ENCODE results near the gene CNOT2. TPM values are rescaled to one million over a fixed set of nuclear protein-coding genes. Genes with fewer than 3 reads are reported as not detected.
"Not testable (repeated sequence)": the region's sequence is repeated elsewhere in the genome, so short reads cannot be mapped to it uniquely, and the experiment has no call there.

The CNOT2 gene
- polyA plus RNA-seq, 4 donors, result 103 to 140 (median 124) TPM

DNA sequence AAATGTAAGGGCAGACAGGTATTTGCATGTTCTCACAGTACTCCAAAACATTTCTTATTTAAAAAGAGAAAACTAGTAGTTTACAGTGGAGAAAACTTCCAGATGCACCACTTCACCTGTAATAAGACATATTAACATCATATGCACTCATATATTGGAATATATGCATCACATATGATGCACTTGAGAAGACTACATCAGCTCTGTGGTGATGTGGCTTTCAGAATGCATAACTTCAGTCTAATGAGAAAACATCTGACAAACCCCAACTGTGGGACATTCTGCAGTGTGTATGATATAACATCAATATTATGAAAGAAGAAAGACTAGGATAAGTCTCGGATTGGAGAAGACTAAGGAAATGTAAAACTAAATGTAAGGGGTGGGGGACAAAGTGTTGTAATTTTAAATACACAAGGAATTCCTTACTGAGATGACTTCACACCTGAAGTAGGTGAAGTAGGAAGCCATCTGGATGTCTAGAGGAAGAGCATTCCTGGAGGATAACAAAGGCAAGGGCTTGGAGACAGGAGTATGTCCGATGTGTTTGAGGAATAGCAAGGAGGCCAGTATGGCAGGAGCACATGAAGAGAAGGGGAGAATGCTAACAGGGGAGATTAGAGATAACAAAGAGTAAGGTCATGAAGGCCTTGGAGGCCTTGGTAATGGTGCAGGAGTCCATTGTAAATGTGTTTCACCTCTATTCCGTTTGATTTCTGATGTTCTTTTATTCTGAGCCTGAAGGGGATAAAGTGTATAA, 49.0 kb downstream of the CNOT2 start:
- DNase-seq (ENCODE audit: low read depth in 4 of 4, low spot score in 3 of 4), result no peak

DNA sequence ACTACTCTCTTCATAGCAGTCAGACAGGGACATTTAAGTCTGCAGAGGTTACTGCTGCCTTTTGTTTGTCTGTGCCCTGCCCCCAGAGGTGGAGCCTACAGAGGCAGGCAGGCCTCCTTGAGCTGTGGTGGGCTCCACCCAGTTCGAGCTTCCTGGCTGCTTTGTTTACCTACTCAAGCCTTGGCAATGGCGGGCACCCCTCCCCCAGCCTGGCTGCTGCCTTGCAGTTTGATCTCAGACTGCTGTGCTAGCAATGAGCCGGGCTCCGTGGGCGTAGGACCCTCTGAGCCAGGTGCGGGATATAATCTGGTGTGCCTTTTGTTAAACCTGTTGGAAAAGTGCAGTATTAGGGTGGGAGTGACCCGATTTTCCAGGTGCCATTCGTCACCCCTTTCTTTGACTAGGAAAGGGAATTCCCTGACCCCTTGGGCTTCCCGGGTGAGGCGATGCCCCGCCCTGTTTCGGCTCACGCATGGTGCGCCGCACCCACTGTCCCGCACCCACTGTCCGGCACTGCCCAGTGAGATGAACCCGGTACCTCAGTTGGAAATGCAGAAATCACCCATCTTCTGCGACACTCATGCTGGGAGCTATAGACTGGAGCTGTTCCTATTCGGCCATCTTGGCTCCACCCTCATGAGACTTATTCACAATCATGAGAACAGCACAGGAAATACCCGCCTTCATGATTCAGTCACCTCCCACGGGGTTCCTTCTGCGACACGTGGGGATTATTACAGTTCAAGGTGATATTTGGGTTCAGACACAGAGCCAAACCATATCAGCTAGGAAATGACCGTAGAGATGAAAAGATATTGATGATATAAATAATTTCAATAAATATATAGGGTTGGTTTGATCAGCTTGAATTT, 61.7 kb downstream of the CNOT2 start:
- not testable (repeated sequence) for DNase-seq (ENCODE audit: low read depth in 4 of 4, low spot score in 3 of 4)

DNA sequence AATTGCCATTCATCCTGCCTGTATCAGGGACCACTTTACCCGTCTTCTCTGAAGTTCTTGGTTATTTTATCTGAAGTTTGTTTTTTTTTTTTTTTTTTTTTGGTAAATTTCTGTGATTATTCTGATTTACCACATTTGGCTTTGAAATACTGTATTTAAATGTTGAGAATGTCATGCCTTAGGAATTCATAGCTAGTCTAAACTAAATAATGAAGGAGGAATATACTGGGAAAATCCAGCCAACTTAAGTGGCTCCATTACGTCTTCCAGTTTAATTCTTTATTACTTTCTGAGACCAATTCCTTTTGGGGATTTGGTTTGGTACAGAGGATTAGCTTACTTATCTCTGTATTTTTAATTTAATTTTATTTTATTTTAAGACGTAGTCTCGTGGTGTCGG, 62.6 kb downstream of the CNOT2 start:
- DNase-seq (ENCODE audit: low read depth in 4 of 4, low spot score in 3 of 4), result no peak

DNA sequence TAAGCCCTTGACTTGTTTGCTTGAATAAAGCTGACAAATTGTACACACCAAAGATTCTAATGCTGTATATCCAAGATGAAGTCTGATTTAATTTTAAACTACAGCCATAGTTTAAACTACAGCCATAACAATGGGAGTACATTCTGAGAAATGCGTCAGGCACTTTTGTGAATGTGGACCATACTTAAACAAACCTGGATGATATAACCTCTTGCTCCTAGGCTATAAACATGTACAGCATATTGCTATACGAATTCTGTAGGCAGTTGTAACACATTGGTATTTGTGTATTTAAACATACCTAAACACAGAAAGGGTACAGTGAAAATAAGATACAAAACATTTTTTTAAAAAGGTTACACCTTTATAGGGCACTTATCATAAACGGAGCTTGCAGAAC, 63.4 kb downstream of the CNOT2 start:
- DNase-seq (ENCODE audit: low read depth in 4 of 4, low spot score in 3 of 4), result no peak

DNA sequence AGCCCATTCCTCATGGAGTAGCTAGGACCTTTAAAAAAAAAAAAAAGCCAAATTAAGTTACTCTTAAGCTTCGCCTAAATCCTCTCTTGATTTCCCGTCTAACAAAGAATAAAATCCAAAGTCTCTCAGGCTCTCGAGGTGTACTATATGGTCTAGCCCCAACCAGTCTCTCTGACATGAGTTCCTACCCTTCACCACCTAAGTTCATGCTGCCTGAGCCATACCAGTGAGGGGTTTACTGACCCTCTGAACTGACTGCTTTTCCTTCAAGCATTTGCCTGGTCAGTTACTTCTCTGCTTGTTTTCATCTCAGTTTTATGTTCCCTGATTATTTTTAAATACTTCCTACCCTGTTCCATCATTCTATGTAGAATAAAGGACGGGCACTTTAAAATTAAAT, 64.6 kb downstream of the CNOT2 start:
- no peak for DNase-seq (ENCODE audit: low read depth in 4 of 4, low spot score in 3 of 4)

DNA sequence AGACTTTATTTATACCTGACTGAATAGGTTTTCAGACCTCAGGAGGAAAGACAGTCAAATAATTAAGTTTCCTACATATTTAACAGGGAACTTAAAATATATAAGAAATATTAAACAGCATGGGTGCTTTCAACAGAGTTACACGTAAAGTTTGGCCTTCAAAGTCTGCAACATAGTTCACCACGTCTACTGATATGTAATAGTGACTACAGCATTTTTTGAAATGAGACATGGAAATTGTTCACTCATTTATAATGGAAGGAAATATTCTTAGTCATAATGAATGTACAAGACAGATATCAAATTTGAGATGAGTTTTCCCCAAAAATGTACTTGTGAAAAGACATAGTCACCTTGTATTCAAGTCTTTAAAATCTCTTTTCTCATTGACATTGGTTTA, 66.1 kb downstream of the CNOT2 start:
- DNase-seq (ENCODE audit: low read depth in 4 of 4, low spot score in 3 of 4), result no peak

DNA sequence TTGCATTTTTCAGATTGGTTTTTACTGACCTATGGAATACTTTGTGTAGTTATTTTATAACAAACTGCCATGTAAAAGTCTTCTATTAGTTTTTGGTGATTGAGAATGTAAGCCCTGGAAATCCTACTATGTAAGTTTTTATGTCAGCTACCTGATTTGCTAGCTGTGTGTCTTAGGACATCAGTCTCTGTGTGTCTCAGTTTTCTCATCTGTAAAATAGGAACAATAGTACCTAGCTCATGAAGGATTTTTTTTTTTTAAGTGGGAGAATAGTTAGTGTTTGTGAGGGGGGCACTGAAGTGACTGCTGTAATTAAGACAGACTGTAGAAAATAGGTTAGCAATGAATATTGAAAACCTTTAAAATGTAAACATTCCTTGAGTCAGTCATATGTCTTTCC, 70.9 kb downstream of the CNOT2 start:
- DNase-seq (ENCODE audit: low read depth in 4 of 4, low spot score in 3 of 4), result no peak

DNA sequence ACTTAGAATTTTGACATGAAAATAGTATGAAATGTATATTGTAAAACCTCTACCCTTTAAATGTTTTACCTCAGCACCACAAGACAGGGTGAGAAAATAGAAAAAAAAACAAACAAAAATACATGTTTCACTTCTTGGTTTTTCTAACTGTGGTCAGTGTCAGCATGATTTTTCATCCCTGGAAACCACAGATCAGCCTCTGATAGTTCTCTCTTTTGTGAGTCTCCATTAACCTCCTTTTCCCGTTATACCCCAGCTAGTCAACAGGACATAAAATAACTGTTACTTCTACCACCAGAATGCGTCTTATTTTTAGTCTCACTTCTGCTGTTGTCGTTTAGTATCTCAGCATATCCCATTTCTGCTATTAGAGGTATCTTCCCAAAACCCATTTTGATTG, 74.5 kb downstream of the CNOT2 start:
- DNase-seq (ENCODE audit: low read depth in 4 of 4, low spot score in 3 of 4), result no peak

DNA sequence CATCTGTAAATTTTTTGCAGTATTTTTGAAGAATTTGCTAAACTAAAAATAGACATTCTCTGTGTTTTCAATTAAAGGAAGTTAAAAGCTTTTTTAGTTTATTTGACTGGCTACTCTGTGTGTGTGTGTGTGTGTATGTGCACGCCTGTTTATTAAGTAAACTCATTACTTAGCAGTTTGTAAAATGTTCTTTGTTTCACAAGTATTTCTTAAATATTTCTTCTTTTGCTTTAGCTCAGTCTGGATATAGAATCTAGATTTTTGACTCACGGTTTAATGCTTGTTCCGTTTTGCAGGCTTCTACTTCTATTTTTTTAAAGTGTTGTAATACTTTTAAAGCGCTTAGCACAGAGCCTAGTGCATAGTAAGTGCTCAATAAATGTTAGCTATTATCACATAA, 76.4 kb downstream of the CNOT2 start:
- no peak for DNase-seq (ENCODE audit: low read depth in 4 of 4, low spot score in 3 of 4)

DNA sequence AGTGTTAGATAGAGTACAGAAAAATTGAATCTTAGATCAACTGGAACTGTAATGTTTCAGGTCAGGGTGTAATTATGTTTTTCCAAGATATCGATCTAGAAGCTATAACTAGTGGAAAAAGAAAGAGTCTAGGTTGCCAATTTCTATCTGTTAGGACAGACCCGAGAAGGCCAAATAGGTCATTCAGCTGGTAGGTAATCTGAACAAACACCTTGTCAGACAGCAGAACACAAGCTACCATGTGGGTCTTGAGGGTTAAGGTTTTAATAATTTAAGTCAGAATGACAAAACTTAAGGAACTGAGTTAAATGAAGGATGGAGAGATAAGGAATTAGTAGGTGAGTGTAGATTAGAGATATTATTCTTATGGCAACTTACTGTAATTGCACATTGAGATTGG, 78.0 kb downstream of the CNOT2 start:
- no peak for DNase-seq (ENCODE audit: low read depth in 4 of 4, low spot score in 3 of 4)

DNA sequence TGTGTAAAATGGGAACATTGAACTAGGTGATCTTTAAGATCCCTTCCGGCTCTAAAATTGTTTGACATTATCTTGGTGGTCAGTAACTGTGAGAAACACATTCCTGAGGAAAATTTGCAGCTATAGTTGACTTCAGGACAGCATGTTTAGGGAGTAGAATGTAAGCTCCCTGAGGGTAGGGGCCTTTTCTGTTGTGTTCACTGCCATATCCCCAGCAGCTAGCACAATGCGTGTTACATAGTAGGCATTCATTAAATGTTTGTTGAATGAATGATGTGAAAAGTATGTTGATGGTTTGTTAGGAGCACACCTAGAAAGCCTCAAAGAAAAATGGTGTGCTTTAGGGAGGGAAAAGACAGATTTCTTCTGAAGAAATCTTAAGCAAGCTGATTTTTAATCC, 84.3 kb downstream of the CNOT2 start:
- DNase-seq (ENCODE audit: low read depth in 4 of 4, low spot score in 3 of 4), result no peak

DNA sequence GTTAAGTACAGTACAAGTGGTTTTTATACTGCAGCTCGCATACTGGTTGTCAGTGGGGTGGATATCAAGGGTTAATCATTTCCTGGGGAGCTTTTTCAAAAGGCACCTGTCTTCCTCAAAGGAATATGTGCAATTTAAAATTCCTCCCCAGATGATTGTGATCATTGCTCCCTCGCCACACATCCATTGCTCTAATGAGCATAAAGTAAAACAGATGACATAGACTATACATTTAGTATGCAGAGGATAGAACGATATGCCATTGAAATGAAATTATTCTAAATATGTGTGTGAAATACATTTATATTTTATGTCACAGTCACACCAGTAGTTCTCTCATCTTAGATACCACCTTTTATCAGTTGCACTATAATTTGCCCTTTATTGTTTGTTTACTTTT, 86.5 kb downstream of the CNOT2 start:
- DNase-seq (ENCODE audit: low read depth in 4 of 4, low spot score in 3 of 4), result no peak

DNA sequence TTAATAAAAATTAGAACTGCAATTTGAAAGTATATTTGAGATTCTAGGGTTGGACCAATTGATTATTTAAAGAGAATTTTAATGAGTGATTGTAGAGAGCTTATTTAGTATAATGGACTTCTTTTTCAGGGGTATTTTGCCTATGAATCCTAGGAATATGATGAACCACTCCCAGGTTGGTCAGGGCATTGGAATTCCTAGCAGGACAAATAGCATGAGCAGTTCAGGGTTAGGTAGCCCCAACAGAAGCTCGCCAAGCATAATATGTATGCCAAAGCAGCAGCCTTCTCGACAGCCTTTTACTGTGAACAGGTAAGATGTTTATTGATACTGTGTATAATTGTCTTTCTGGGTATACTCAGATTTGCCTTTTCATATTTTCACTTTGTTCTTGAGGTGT, 86.9 kb downstream of the CNOT2 start:
- no peak for DNase-seq (ENCODE audit: low read depth in 4 of 4, low spot score in 3 of 4)

DNA sequence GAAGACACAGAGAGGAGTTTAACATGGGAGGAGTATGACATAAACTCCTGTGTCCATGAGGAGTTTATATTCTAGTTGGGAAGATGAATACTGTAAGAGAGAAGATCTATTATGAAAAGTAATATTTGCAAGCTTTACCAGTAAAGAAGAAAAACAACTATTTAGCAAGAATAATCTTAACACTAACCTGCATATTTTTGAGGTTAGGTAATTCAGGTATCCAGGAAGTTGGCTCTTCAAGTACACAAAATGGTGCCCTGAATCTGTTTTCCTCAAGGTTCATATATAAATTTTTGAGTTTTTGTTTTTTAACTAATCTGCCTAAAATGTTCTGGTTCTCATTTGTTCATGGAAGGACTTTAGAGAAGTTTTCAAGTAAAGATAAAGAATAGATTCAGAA, 89.0 kb downstream of the CNOT2 start:
- DNase-seq (ENCODE audit: low read depth in 4 of 4, low spot score in 3 of 4), result no peak

DNA sequence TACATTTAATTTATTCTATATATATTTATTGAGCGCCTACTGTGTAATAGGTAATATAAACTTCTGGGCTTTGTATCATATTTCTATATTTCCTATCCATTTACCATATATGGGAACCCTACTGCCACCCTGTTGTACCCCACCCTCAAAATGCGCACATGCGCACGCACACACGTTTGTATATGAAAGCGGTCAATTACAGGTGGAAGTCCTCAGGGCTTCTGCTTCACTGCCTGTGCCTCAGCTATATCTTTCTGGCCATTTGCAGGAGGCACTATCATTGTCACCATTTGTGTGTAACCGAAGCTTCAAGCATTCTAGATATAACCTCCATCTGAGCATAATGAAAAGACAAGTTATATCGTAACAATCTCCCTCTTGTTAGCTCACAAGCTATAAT, 91.5 kb downstream of the CNOT2 start:
- DNase-seq (ENCODE audit: low read depth in 4 of 4, low spot score in 3 of 4), result no peak

DNA sequence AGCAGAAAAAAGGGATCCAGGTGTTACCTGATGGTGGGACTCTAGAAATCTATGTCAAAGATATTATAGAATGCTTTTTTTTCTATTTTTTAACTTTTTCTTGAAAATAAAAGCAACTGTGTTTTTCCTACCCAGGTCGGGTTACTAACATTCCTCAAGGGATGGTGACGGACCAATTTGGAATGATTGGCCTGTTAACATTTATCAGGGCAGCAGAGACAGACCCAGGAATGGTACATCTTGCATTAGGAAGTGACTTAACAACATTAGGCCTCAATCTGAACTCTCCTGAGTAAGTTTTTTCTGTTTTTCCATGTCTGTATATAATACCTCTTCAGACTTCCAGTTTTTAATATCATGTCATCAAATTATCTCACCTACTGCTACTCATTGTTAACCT, 95.3 kb downstream of the CNOT2 start:
- DNase-seq (ENCODE audit: low read depth in 4 of 4, low spot score in 3 of 4), result no peak

DNA sequence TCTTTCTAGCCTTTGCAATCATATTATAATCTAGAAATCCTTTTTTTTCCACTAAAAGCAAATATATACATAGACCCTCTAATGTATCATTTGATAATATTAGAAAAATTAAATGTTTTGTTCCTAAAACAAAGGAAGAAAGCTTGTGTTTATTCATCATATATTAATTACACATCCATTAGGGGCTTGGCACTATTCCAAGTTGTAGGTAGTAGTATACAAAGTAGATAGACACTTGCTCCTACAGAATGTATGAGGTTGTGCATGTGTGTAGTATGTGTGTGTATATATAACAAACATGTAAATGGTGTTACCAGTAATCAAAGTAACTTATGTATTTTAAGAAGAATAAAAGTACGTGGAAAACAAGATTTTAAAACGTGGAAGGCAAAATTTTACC, 107.8 kb downstream of the CNOT2 start:
- no peak for DNase-seq (ENCODE audit: low read depth in 4 of 4, low spot score in 3 of 4)

DNA sequence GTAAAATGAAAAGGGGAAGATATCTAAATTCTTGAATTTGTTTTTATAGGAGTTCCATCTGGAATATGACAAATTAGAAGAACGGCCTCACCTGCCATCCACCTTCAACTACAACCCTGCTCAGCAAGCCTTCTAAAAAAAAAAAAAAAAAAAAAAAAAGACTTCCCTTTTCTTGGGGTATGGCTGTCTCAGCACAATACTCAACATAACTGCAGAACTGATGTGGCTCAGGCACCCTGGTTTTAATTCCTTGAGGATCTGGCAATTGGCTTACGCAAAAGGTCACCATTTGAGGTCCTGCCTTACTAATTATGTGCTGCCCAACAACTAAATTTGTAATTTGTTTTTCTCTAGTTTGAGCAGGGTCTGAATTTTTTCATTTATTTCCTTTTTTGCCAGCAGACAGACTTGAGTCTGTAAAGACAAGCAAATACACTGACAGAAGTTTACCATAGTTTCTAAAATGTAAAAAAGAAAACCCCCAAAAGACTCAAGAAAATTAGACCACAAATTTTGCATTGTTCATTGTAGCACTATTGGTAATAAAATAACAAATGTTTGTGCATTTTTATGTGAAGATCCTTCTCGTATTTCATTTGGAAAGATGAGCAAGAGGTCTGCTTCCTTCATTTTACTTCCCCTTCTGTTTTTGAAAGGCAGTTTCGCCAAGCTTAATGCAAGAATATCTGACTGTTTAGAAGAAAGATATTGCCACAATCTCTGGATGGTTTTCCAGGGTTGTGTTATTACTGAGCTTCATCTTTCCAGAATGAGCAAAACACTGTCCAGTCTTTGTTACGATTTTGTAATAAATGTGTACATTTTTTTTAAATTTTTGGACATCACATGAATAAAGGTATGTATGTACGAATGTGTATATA, 110.8 kb downstream of the CNOT2 start:
- no peak for DNase-seq (ENCODE audit: low read depth in 4 of 4, low spot score in 3 of 4)

DNA sequence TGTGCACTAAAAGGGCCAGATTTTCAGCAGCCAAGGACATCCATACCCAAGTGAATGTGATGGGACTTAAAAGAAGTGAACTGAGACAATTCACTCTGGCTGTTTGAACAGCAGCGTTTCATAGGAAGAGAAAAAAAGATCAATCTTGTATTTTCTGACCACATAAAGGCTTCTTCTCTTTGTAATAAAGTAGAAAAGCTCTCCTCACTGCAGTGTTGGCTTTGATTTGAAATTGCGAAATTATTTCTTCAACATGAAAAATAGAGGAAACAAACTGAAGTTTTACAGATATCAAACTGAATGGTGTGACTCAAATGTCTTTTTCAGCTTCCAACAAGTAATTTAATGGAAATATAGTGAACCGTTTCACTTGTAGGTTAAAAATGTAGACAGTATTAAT, 111.6 kb downstream of the CNOT2 start:
- DNase-seq (ENCODE audit: low read depth in 4 of 4, low spot score in 3 of 4), result no peak

DNA sequence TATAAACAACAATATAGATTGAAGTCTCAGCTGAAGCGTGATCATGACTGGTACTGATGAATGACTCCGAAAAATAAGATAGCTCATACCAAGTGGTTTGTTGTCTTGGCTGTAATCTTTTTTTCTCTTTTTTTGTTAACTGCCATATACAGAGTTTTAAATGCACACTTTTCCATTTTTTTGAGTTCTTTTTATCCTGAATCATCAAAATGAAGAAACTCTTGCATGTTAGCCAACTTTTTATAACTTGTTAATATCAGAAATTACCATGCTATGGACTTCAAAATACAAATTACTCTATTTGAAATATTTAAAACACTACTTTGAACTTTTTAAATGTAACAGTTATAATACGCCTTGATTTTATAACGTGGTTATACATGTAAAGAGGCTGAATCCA, 112.7 kb downstream of the CNOT2 start:
- DNase-seq (ENCODE audit: low read depth in 4 of 4, low spot score in 3 of 4), result no peak

Data from left renal pelvis (tissue), 4 donors.